PFSK-1 (cell line): Measurements from ENCODE around the gene PNLDC1.

ENCODE experiments used
- POLR2AphosphoS5 ChIP-seq: IDR thresholded peaks from 2 replicates; pipeline ENCODE4 v1.6.1; 2012; ENCODE audit warnings: low read depth, mild to moderate bottlenecking, control low read depth, low read length, moderate library complexity
- SIN3A ChIP-seq: IDR thresholded peaks from 2 replicates; pipeline ENCODE4 v1.6.1; 2012; ENCODE audit warnings: mild to moderate bottlenecking, low read length, moderate library complexity, borderline replicate concordance; ENCODE audit not compliant: insufficient read depth
- TAF1 ChIP-seq: IDR thresholded peaks from 2 replicates; pipeline ENCODE4 v1.6.1; 2012; ENCODE audit warnings: low read length, control low read depth, borderline replicate concordance; ENCODE audit not compliant: insufficient read depth
- TF ChIP-seq, protein P1 (sequence below), 2 experiments: IDR thresholded peaks; 2 replicates each; pipeline versions ENCODE4 v1.6.1 to v1.8.0; 2011 to 2012; ENCODE audit warnings: low read depth in 2 of 2, low read length in 2 of 2, control low read depth in 1 of 2, inconsistent platforms in 1 of 2, mild to moderate bottlenecking in 1 of 2, moderate library complexity in 1 of 2; ENCODE audit not compliant: insufficient read depth in 1 of 2

DNA sequence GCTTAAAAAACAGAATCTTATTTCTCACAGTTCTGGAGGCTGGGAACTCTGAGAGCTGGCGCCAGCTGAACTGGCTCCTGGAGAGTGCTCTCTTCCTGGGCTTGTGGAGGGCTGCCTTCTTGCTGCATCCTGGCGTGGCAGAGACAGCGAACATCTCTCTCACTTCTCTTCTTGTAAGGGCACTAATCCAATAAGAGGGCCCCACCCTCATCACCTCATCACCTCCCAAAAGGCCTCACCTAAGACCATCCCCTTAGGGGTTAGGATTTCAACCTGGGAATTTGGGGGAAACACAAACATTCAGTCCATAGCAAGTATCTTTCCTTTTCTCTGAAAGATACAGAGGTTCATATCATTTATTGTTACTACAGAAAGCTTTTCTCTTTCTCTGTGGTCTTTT is 23.9 kb downstream of the PNLDC1 start:
- TF ChIP-seq TAF1 (no peak), POLR2AphosphoS5 (no peak), SIN3A (no peak)
- TF ChIP-seq, protein P1, sequence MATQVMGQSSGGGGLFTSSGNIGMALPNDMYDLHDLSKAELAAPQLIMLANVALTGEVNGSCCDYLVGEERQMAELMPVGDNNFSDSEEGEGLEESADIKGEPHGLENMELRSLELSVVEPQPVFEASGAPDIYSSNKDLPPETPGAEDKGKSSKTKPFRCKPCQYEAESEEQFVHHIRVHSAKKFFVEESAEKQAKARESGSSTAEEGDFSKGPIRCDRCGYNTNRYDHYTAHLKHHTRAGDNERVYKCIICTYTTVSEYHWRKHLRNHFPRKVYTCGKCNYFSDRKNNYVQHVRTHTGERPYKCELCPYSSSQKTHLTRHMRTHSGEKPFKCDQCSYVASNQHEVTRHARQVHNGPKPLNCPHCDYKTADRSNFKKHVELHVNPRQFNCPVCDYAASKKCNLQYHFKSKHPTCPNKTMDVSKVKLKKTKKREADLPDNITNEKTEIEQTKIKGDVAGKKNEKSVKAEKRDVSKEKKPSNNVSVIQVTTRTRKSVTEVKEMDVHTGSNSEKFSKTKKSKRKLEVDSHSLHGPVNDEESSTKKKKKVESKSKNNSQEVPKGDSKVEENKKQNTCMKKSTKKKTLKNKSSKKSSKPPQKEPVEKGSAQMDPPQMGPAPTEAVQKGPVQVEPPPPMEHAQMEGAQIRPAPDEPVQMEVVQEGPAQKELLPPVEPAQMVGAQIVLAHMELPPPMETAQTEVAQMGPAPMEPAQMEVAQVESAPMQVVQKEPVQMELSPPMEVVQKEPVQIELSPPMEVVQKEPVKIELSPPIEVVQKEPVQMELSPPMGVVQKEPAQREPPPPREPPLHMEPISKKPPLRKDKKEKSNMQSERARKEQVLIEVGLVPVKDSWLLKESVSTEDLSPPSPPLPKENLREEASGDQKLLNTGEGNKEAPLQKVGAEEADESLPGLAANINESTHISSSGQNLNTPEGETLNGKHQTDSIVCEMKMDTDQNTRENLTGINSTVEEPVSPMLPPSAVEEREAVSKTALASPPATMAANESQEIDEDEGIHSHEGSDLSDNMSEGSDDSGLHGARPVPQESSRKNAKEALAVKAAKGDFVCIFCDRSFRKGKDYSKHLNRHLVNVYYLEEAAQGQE (IDR thresholded peaks at IDR 0.05; ENCODE audit: insufficient read depth in 1 of 2, low read depth in 2 of 2, low read length in 2 of 2), result no peak
